VCaP (cell line): ENCODE data around the gene COL3A1.

Experiments used
- H3K27ac ChIP-seq: fragments of 450-650 bp; 2 replicates; pipeline ENCODE4 v1.5.1; 2017
- CTCF ChIP-seq: fragments of 450-650 bp; conservative IDR thresholded peaks from 2 replicates; pipeline ENCODE4 v1.5.1; 2017; ENCODE audit warnings: mild to moderate bottlenecking, moderate library complexity

COL3A1 gene

GRCh38 chr2:188984065-188984491 is 9.9 kb downstream of the COL3A1 start:
- no peak overlapping the region for H3K27ac ChIP-seq
- TF ChIP-seq CTCF, result peak; percentile 32

- TF ChIP-seq CTCF, result no peak
- H3K27ac ChIP-seq, result no peak overlapping the region
Observed at GRCh38 chr2:188984680-188985079, 10.5 kb downstream of the COL3A1 start.

- no peak overlapping the region for H3K27ac ChIP-seq
Observed at GRCh38 chr2:188986839-188987238, 12.7 kb downstream of the COL3A1 start.

GRCh38 chr2:188993247-188993646 is 19.1 kb downstream of the COL3A1 start:
- H3K27ac ChIP-seq, result no peak overlapping the region
- TF ChIP-seq CTCF, result no peak

More at GRCh38 chr2:188986839-188987238, 12.7 kb downstream of the COL3A1 start:
- TF ChIP-seq CTCF, result no peak

- H3K27ac ChIP-seq, result no peak overlapping the region
- TF ChIP-seq CTCF, result no peak
Observed at GRCh38 chr2:188997263-188997662, 23.1 kb downstream of the COL3A1 start.

- no peak for TF ChIP-seq CTCF
- no peak overlapping the region for H3K27ac ChIP-seq
Observed at GRCh38 chr2:189000221-189000620, 26.0 kb downstream of the COL3A1 start.

GRCh38 chr2:189002079-189002478 is 27.9 kb downstream of the COL3A1 start:
- TF ChIP-seq CTCF, result no peak
- 0 out of 2 replicates have a peak overlapping the region, but pooled peaks have one; percentile 14 for H3K27ac ChIP-seq
